Measurements from ENCODE around the gene PGM5.

- TF ChIP-seq CTCF (conservative IDR thresholded peaks at IDR 0.05; ENCODE audit: low read depth, low read length), result no peak
- TF ChIP-seq EZH2 (IDR thresholded peaks at IDR 0.05; ENCODE audit: low read length, unreplicated experiment), result no peak
- TF ChIP-seq EZH2phosphoT487 (IDR thresholded peaks at IDR 0.05; ENCODE audit: borderline replicate concordance, low read length), result no peak
Measured at GRCh38 chr9:68443624-68444023, 87.2 kb downstream of the PGM5 start.

Data from PC-3 (cell line).